Small intestine (tissue), 7 donors: Measurements from ENCODE around the gene HOXC9. TPM values are rescaled to one million over a fixed set of nuclear protein-coding genes. Genes with fewer than 3 reads are reported as not detected.
A peak's percentile ranks its signal among the peaks of the same experiment; 100 is the strongest.

Source experiments
- DNase-seq, 2 donors: peaks; one replicate each; pipeline versions ENCODE4 v3.0.0 to v3.0.0-alpha.2; 2013
- FAIRE-seq: peaks from 2 replicates; lab custom pipeline; 2012; peaks lifted over from hg19 to GRCh38; lab: Jason Lieb, UNC
- H3K27ac ChIP-seq, 3 donors: one replicate each; pipeline ENCODE4 v1.5.1; 2013; ENCODE audit warnings: low read length in 2 of 3, mild to moderate bottlenecking in 2 of 3, control low read depth in 1 of 3, inconsistent platforms in 1 of 3, low read depth in 1 of 3, moderate library complexity in 1 of 3
- H3K27me3 ChIP-seq, 3 donors: one replicate each; pipeline ENCODE4 v1.6.1; 2013; ENCODE audit warnings: low read length in 3 of 3, inconsistent platforms in 1 of 3; ENCODE audit not compliant: control insufficient read depth in 3 of 3, insufficient read depth in 3 of 3
- H3K36me3 ChIP-seq, 3 donors: one replicate each; pipeline ENCODE4 v1.6.1; 2013; ENCODE audit warnings: low read length in 3 of 3, inconsistent platforms in 1 of 3, low read depth in 1 of 3, mild to moderate bottlenecking in 1 of 3, moderate library complexity in 1 of 3; ENCODE audit not compliant: control insufficient read depth in 3 of 3, insufficient read depth in 2 of 3
- H3K4me1 ChIP-seq, 3 donors: one replicate each; pipeline ENCODE4 v1.6.1; 2013; ENCODE audit warnings: low read length in 2 of 3, inconsistent platforms in 1 of 3, low read depth in 1 of 3, mild to moderate bottlenecking in 1 of 3, moderate library complexity in 1 of 3; ENCODE audit not compliant: control insufficient read depth in 3 of 3, insufficient read depth in 2 of 3
- H3K4me3 ChIP-seq, 3 donors: one replicate each; pipeline ENCODE4 v1.5.1; 2013; ENCODE audit warnings: low read length in 3 of 3, control low read depth in 1 of 3, inconsistent platforms in 1 of 3, low read depth in 1 of 3, mild to moderate bottlenecking in 1 of 3, moderate library complexity in 1 of 3
- H3K9me3 ChIP-seq, 2 donors: one replicate each; pipeline ENCODE4 v1.6.1; 2013; ENCODE audit warnings: low read depth in 1 of 2, low read length in 1 of 2; ENCODE audit not compliant: control insufficient read depth in 2 of 2, insufficient read depth in 1 of 2
- WGBS, 3 donors: extraction: QIAGEN DNeasy Blood & Tissue Kit; methylation state at CpG; one replicate each; pipeline ENCODE4 v1.1.7; 2013; 5-methylcytosine and 5-hydroxymethylcytosine counted together
- polyA plus RNA-seq, 4 donors: library from polyadenylated mRNA; stranded (reverse) in 3 of 4; unstranded in 1 of 4; fragments of 200-250 nt in 3 of 4; fragments of 120-200 nt in 1 of 4; gene quantifications; one replicate each; pipeline versions ENCODE4 v1.2.1 to v1.2.3, GENCODE V29; 2013
- donor health status: healthy with polysubstance abuse.
- donor health status: control.
- donor health status: control.
- donor health status: Bipolar disorder and iron deficiency.
- donor health status: healthy.

The HOXC9 gene
- polyA plus RNA-seq, 4 donors, result 2.2 TPM; not detected in 3

GRCh38 chr12:54004841-54005530, 5.0 kb downstream of the HOXC9 start:
- H3K36me3 ChIP-seq, result no peaks in the 10 kb centered on the region
- DNase-seq, result no peak
- peaks cover 0 to 26% (median 0%) of the 10 kb centered on the region in 3 donors for H3K4me1 ChIP-seq
- peaks cover 0 to 2% of the 10 kb centered on the region in 2 donors for H3K9me3 ChIP-seq
- FAIRE-seq, result no peak
- peaks cover 6 to 99% (median 80%) of the 10 kb centered on the region in 3 donors for H3K27me3 ChIP-seq
- 6 to 17% (median 9%) methylated on average over 31 of the region's 31 CpGs for WGBS, 3 donors
- no peak overlapping the region for H3K27ac ChIP-seq
- H3K4me3 ChIP-seq, result no peak overlapping the region

GRCh38 chr12:54005531-54005852, 5.5 kb downstream of the HOXC9 start:
- peaks cover 0 to 2% of the 10 kb centered on the region in 2 donors for H3K9me3 ChIP-seq
- FAIRE-seq (no peak), DNase-seq (no peak)
- peaks cover 6 to 99% (median 80%) of the 10 kb centered on the region in 3 donors for H3K27me3 ChIP-seq
- peaks cover 0 to 22% (median 0%) of the 10 kb centered on the region in 3 donors for H3K4me1 ChIP-seq
- 3 to 8% (median 5%) methylated on average over 26 of the region's 26 CpGs for WGBS, 3 donors
- no peaks in the 10 kb centered on the region for H3K36me3 ChIP-seq
- no peak overlapping the region for H3K4me3 ChIP-seq
- H3K27ac ChIP-seq, result no peak overlapping the region

- H3K27me3 ChIP-seq, result peaks cover 6 to 99% (median 79%) of the 10 kb centered on the region in 3 donors
- no peaks in the 10 kb centered on the region for H3K36me3 ChIP-seq
- FAIRE-seq (no peak), DNase-seq (peak; percentile 76 to 91)
- WGBS, 3 donors, result 0 to 9% (median 3%) methylated on average over 39 of the region's 39 CpGs
- peaks cover 0 to 24% (median 0%) of the 10 kb centered on the region in 3 donors for H3K4me1 ChIP-seq
- H3K4me3 ChIP-seq, result peak overlapping the region in 2 of 3 donors; percentile 37 to 43
- no peak overlapping the region for H3K27ac ChIP-seq
- H3K9me3 ChIP-seq, result peaks cover 0 to 2% of the 10 kb centered on the region in 2 donors
Measured at GRCh38 chr12:54005853-54006558, 6.0 kb downstream of the HOXC9 start.

GRCh38 chr12:54006559-54007220, 6.7 kb downstream of the HOXC9 start:
- Histone ChIP-seq H3K27me3 (peaks cover 6 to 99% (median 77%) of the 10 kb centered on the region in 3 donors), H3K9me3 (peaks cover 0 to 2% of the 10 kb centered on the region in 2 donors), H3K4me3 (peak overlapping the region in 2 of 3 donors; percentile 37 to 43), H3K27ac (no peak overlapping the region), H3K4me1 (peaks cover 0 to 25% (median 0%) of the 10 kb centered on the region in 3 donors), H3K36me3 (no peaks in the 10 kb centered on the region)
- FAIRE-seq (no peak), DNase-seq (peak in 1 of 2 donors; percentile 72)
- WGBS, 3 donors, result 4 to 32% (median 22%) methylated on average over 22 of the region's 22 CpGs

GRCh38 chr12:54007538-54008259, 7.7 kb downstream of the HOXC9 start:
- Histone ChIP-seq H3K4me1 (peaks cover 0 to 25% (median 0%) of the 10 kb centered on the region in 3 donors), H3K36me3 (no peaks in the 10 kb centered on the region), H3K27ac (no peak overlapping the region), H3K9me3 (peaks cover 0 to 2% of the 10 kb centered on the region in 2 donors), H3K4me3 (no peak overlapping the region), H3K27me3 (peaks cover 6 to 96% (median 72%) of the 10 kb centered on the region in 3 donors)
- no peak for DNase-seq
- no peak for FAIRE-seq
- WGBS, 3 donors, result 53 to 66% (median 55%) methylated on average over 2 of the region's 2 CpGs

GRCh38 chr12:54008260-54008552, 8.2 kb downstream of the HOXC9 start:
- Histone ChIP-seq H3K36me3 (no peaks in the 10 kb centered on the region), H3K27ac (no peak overlapping the region), H3K4me3 (no peak overlapping the region), H3K27me3 (peaks cover 6 to 96% (median 73%) of the 10 kb centered on the region in 3 donors), H3K9me3 (peaks cover 0 to 2% of the 10 kb centered on the region in 2 donors), H3K4me1 (peaks cover 0 to 25% (median 0%) of the 10 kb centered on the region in 3 donors)
- DNase-seq (no peak), FAIRE-seq (no peak)
- 32 to 45% (median 32%) methylated on average over 2 of the region's 2 CpGs for WGBS, 3 donors

- 4 to 6% (median 5%) methylated on average over 45 to 51 of the region's 51 CpGs for WGBS, 3 donors
Measured at GRCh38 chr12:54009171-54010052, 9.5 kb downstream of the HOXC9 start.

More at GRCh38 chr12:54009171-54010052, 9.5 kb downstream of the HOXC9 start:
- H3K4me3 ChIP-seq, result peak overlapping the region in 1 of 3 donors; percentile 23
- H3K4me1 ChIP-seq, result peaks cover 0 to 25% (median 0%) of the 10 kb centered on the region in 3 donors
- H3K9me3 ChIP-seq, result peaks cover 0 to 2% of the 10 kb centered on the region in 2 donors
- H3K27ac ChIP-seq, result no peak overlapping the region
- no peaks in the 10 kb centered on the region for H3K36me3 ChIP-seq
- FAIRE-seq, result no peak
- H3K27me3 ChIP-seq, result peaks cover 10 to 96% (median 74%) of the 10 kb centered on the region in 3 donors
- DNase-seq, result peak in 1 of 2 donors; percentile 58
